K562 (cell line): Measurements from ENCODE around the gene CAGE1. TPM values are rescaled to one million over a fixed set of nuclear protein-coding genes. Genes with fewer than 3 reads are reported as not detected.

Experiments
- ATAC-seq: fragments of 200-7000 bp; cut with Tn5 transposase; 3 replicates; pipeline ENCODE4 v1.9.1; 2020; ENCODE audit warnings: moderate library complexity
- BruUV-seq: library from RNA; stranded (reverse); fragments of 400-500 nt; replicated peaks from 2 replicates; lab custom pipeline; 2021; lab: Mats Ljungman, UMichigan
- CTCF ChIA-PET: fragments of 300-600 bp; formaldehyde crosslinking; extraction: SDS; loops from one replicate; lab custom pipeline; 2021; ENCODE audit warnings: low intra/inter-chr PET ratio; lab: Yijun Ruan, JAX
- POLR2A ChIA-PET: fragments of 300-600, 350-650 bp; sonication (Branson Sonifier 250); formaldehyde crosslinking; extraction: SDS; loops from one replicate; lab custom pipeline; 2021; ENCODE audit warnings: antibody characterized with exemption, inconsistent platforms; lab: Yijun Ruan, JAX
- DNase-seq, 4 experiments: peaks; one replicate each; pipeline versions ENCODE4 v3.0.0 to v3.0.0-alpha.2; 2011 to 2018; ENCODE audit warnings: low spot score in 3 of 4, mixed read lengths in 3 of 4; ENCODE audit errors: extremely low read depth in 1 of 4
- FAIRE-seq: peaks from 2 replicates; lab custom pipeline; 2011; peaks lifted over from hg19 to GRCh38; lab: Jason Lieb, UNC
- H2AFZ ChIP-seq: 2 replicates; pipeline ENCODE4 v1.6.0; 2011; ENCODE audit warnings: low read depth, low read length, control low read depth, inconsistent platforms
- H3K27ac ChIP-seq: fragments of 200-600 bp; 3 replicates; pipeline ENCODE4 v1.8.0; 2011; ENCODE audit warnings: low read depth, mild to moderate bottlenecking, control low read depth, inconsistent platforms, low read length, moderate library complexity, mixed read lengths; ENCODE audit errors: extremely low read depth
- H3K27me3 ChIP-seq, 2 experiments: fragments of 300-600 bp in 1 of 2; 2 replicates in 1 of 2; 3 replicates in 1 of 2; pipeline versions ENCODE4 v1.6.0 to v1.8.0; 2011; ENCODE audit warnings: inconsistent platforms in 2 of 2, low read length in 2 of 2, mild to moderate bottlenecking in 1 of 2, mixed read lengths in 1 of 2, moderate library complexity in 1 of 2; ENCODE audit not compliant: control insufficient read depth in 2 of 2, insufficient read depth in 2 of 2
- H3K36me3 ChIP-seq: fragments of 300-600 bp; 3 replicates; pipeline ENCODE4 v1.8.0; 2011; ENCODE audit warnings: mild to moderate bottlenecking, low read length, inconsistent platforms; ENCODE audit not compliant: control insufficient read depth, insufficient read depth
- H3K4me1 ChIP-seq, 2 experiments: fragments of 200-600 bp in 1 of 2; replicated peaks in 1 of 2; 2 replicates in 1 of 2; 3 replicates in 1 of 2; pipeline versions ENCODE4 v1.5.1 to v1.8.0; 2011; ENCODE audit warnings: inconsistent platforms in 2 of 2, low read length in 2 of 2, mild to moderate bottlenecking in 1 of 2, mixed read lengths in 1 of 2, moderate library complexity in 1 of 2; ENCODE audit not compliant: control insufficient read depth in 2 of 2, insufficient read depth in 2 of 2
- H3K4me2 ChIP-seq: 2 replicates; pipeline ENCODE4 v1.6.1; 2011; ENCODE audit warnings: low read length, control low read depth, inconsistent platforms, mixed read lengths; ENCODE audit not compliant: insufficient read depth
- H3K4me3 ChIP-seq: fragments of 200-600 bp; sonication (generic), shearing (Covaris generic); 2 replicates; pipeline ENCODE4 v1.5.1; 2016; ENCODE audit warnings: control low read depth, inconsistent platforms
- H3K79me2 ChIP-seq: fragments of 200-600 bp; 3 replicates; pipeline ENCODE4 v1.8.0; 2011; ENCODE audit warnings: low read length, inconsistent platforms; ENCODE audit not compliant: control insufficient read depth, insufficient read depth
- H3K9ac ChIP-seq, 2 experiments: 2 replicates each; pipeline versions ENCODE4 v1.6.0 to v1.6.1; 2011; ENCODE audit warnings: low read depth in 2 of 2, low read length in 2 of 2, control low read depth in 1 of 2, inconsistent platforms in 1 of 2, mild to moderate bottlenecking in 1 of 2, mixed read lengths in 1 of 2; ENCODE audit not compliant: insufficient read depth in 1 of 2
- H3K9me1 ChIP-seq: one replicate; pipeline ENCODE4 v1.6.0; 2011; ENCODE audit warnings: inconsistent platforms, mild to moderate bottlenecking, low read length, moderate library complexity; ENCODE audit not compliant: control insufficient read depth, insufficient read depth
- H3K9me3 ChIP-seq: replicated peaks from 2 replicates; pipeline ENCODE4 v1.5.1; 2011; ENCODE audit warnings: low read depth, low read length, inconsistent platforms; ENCODE audit not compliant: control insufficient read depth, insufficient read depth
- H4K20me1 ChIP-seq: replicated peaks from 2 replicates; pipeline ENCODE4 v1.6.1; 2011; ENCODE audit warnings: low read length, inconsistent platforms, mixed read lengths; ENCODE audit not compliant: control insufficient read depth, insufficient read depth
- CCNT2 ChIP-seq: IDR thresholded peaks from 2 replicates; pipeline ENCODE4 v1.6.1; 2011; ENCODE audit warnings: borderline replicate concordance, low read depth, mild to moderate bottlenecking, moderate library complexity, mixed read lengths, low read length; ENCODE audit not compliant: insufficient read length; ENCODE audit errors: extremely low read depth
- CREB1 ChIP-seq, 2 experiments: sonication (generic) in 1 of 2; formaldehyde crosslinking in 1 of 2; IDR thresholded peaks; 2 replicates each; pipeline versions ENCODE4 v1.6.1 to v1.8.0; 2012 to 2022; ENCODE audit warnings: inconsistent platforms in 1 of 2, mild to moderate bottlenecking in 1 of 2, missing genetic modification reagents in 1 of 2, moderate library complexity in 1 of 2
- CREB3 ChIP-seq: fragments of 450-650 bp; conservative IDR thresholded peaks from 2 replicates; pipeline ENCODE4 v1.6.1; 2016; ENCODE audit warnings: missing genetic modification characterization, low read depth, mild to moderate bottlenecking, missing compliant biosample characterization, moderate library complexity
- FOXJ3 ChIP-seq: sonication (generic); formaldehyde crosslinking; IDR thresholded peaks from 2 replicates; pipeline ENCODE4 v1.4.0; 2020; ENCODE audit warnings: mild to moderate bottlenecking, missing genetic modification reagents
- GTF2B ChIP-seq: IDR thresholded peaks from 2 replicates; pipeline ENCODE4 v1.6.1; 2011; ENCODE audit not compliant: insufficient read length; ENCODE audit errors: extremely low read depth
- HLTF ChIP-seq: fragments of 450-650 bp; IDR thresholded peaks from 2 replicates; pipeline ENCODE4 v1.6.1; 2016
- ILK ChIP-seq: fragments of 450-650 bp; IDR thresholded peaks from 2 replicates; pipeline ENCODE4 v1.6.1; 2016; ENCODE audit warnings: missing genetic modification characterization, low read depth, mild to moderate bottlenecking, missing compliant biosample characterization, moderate library complexity, borderline replicate concordance
- KDM5B ChIP-seq: fragments of 200-600 bp; sonication (generic); IDR thresholded peaks from 2 replicates; pipeline ENCODE4 v1.6.1; 2012; ENCODE audit warnings: low read depth, mild to moderate bottlenecking, moderate library complexity, low read length, control low read depth, inconsistent platforms; ENCODE audit not compliant: insufficient replicate concordance
- MAFF ChIP-seq: IDR thresholded peaks from 2 replicates; pipeline ENCODE4 v1.6.1; 2012; ENCODE audit warnings: low read length, improper control_type of control experiment
- NR1H2 ChIP-seq: sonication (generic); formaldehyde crosslinking; IDR thresholded peaks from 2 replicates; pipeline ENCODE4 v1.4.0; 2020; ENCODE audit warnings: mild to moderate bottlenecking, missing genetic modification reagents
- PBX2 ChIP-seq, 2 experiments: IDR thresholded peaks in 1 of 2; conservative IDR thresholded peaks in 1 of 2; 2 replicates each; pipeline ENCODE4 v1.6.1; 2016; ENCODE audit warnings: low read depth in 2 of 2, mild to moderate bottlenecking in 1 of 2, missing compliant biosample characterization in 1 of 2, missing genetic modification characterization in 1 of 2, moderate library complexity in 1 of 2
- PTTG1 ChIP-seq: fragments of 450-650 bp; IDR thresholded peaks from 2 replicates; pipeline ENCODE4 v1.6.1; 2016; ENCODE audit warnings: low read depth, mild to moderate bottlenecking, missing genetic modification characterization, missing compliant biosample characterization
- WHSC1 ChIP-seq: IDR thresholded peaks from one replicate; pipeline ENCODE4 v1.6.1; 2012; ENCODE audit warnings: low read length, control low read depth, inconsistent platforms
- ZBTB43 ChIP-seq: sonication (generic); formaldehyde crosslinking; IDR thresholded peaks from 2 replicates; pipeline ENCODE4 v1.8.0; 2023; ENCODE audit warnings: mild to moderate bottlenecking, missing genetic modification reagents
- ZNF584 ChIP-seq: fragments of 200-800 bp; sonication (Bioruptor generic); IDR thresholded peaks from 2 replicates; pipeline ENCODE4 v1.6.1; 2016; ENCODE audit warnings: low read depth, mild to moderate bottlenecking, missing genetic modification characterization, missing compliant biosample characterization
- WGBS: fragments of 100-300 bp; shearing (Covaris generic); methylation state at CpG from one replicate; pipeline ENCODE4 v1.1.6; 2016; ENCODE audit warnings: low coverage, mixed read lengths; ENCODE audit not compliant: insufficient coverage; ENCODE audit errors: missing lambda C conversion rate; 5-methylcytosine and 5-hydroxymethylcytosine counted together
- in situ Hi-C: fragments of 300-500 bp; cut with MboI; formaldehyde crosslinking; loops from 4 replicates; pipeline ENCODE4 v1.15.0; 2018; ENCODE audit warnings: inconsistent platforms, mixed read lengths
- intact Hi-C: fragments of 100-400 bp; cut with micrococcal nuclease; formaldehyde crosslinking; loops from 2 replicates; pipeline ENCODE4 v1.14.2; 2022
- polyA plus RNA-seq, 8 experiments: library from polyadenylated mRNA; depleted of rRNA in 4 of 8; stranded (reverse) in 5 of 8; unstranded in 3 of 8; fragments of >200 nt; fragmentation: Nextera tagmentation in 2 of 8; fragmentation: Illumina TruSeq in 1 of 8; extraction: Ambion mirVana in 2 of 8; extraction: Trizol in 1 of 8; gene quantifications; 2 replicates each; pipeline versions ENCODE4 v1.2.1 to v1.2.3, GENCODE V29; 2011 to 2014; ENCODE audit warnings: inconsistent platforms in 1 of 8, missing spikeins in 1 of 8
- total RNA-seq, 7 experiments: library from RNA; depleted of rRNA in 6 of 7; stranded (reverse); fragments of >200 nt in 6 of 7; fragmentation: Illumina TruSeq in 2 of 7; extraction: Trizol in 2 of 7; gene quantifications; 2 replicates each; pipeline versions ENCODE4 v1.2.1 to v1.2.3, GENCODE V29; 2011 to 2021; ENCODE audit warnings: low replicate concordance in 1 of 7

The CAGE1 gene
- total and polyA plus RNA-seq, 9 of the 15 experiments (the other 6 are each of a cell fraction or from before 2014, with no cell fraction given): 0.13 to 0.33 (median 0.18) TPM; not detected in 4

- TF ChIP-seq PBX2 (CRISPR knock-in tag; IDR thresholded peaks at IDR 0.05; ENCODE audit: low read depth) (no peak), PBX2 (tag; conservative IDR thresholded peaks at IDR 0.05; ENCODE audit: low read depth) (no peak), HLTF (no peak), WHSC1 (no peak)
Measured at GRCh38 chr6:7406743-7407142, 17.2 kb upstream of the CAGE1 start (continued).

- H2AFZ ChIP-seq: no peak overlapping the region
- TF ChIP-seq FOXJ3 (no peak), CREB3 (no peak), NR1H2 (CRISPR knock-in tag) (no peak), KDM5B (no peak), CREB1 (IDR thresholded peaks at IDR 0.05) (no peak), CREB1 (CRISPR knock-in tag; IDR thresholded peaks at IDR 0.05) (no peak), ILK (tag) (no peak), CCNT2 (no peak), MAFF (no peak), PTTG1 (tag) (no peak), ZBTB43 (no peak), GTF2B (no peak), ZNF584 (CRISPR knock-in tag) (no peak)
- H3K27ac ChIP-seq: no peak overlapping the region
- H3K9me1 ChIP-seq: no peaks in the 10 kb centered on the region
- H3K4me2 ChIP-seq: no peak overlapping the region
- CTCF ChIA-PET: no interaction called here
- intact Hi-C loops: no loop called here
- no peak for DNase-seq
- WGBS: 89% methylated on average over 5 of the region's 5 CpGs
- in situ Hi-C loops: no loop called here
- no peak overlapping the region for H3K4me3 ChIP-seq
- no peak for FAIRE-seq
- no peaks in the 10 kb centered on the region for H3K4me1 ChIP-seq
- no peaks in the 10 kb centered on the region for H3K9me3 ChIP-seq
- H3K27me3 ChIP-seq: no peaks in the 10 kb centered on the region
- ATAC-seq: no peak
- BruUV-seq: no TSS peak
- peaks cover 93% of the 10 kb centered on the region for H3K36me3 ChIP-seq
- POLR2A ChIA-PET: interaction anchor here (1.2 to 1.7 kb wide), 2 partner anchors 27 to 63 kb away, joined by 3 to 4 read pairs; no protein-coding TSS in a partner anchor
- no peak overlapping the region for H3K9ac ChIP-seq
- H4K20me1 ChIP-seq: no peaks in the 10 kb centered on the region
- H3K79me2 ChIP-seq: no peaks in the 10 kb centered on the region
Measured at GRCh38 chr6:7404546-7404945, 15.0 kb upstream of the CAGE1 start.
